Measurements from ENCODE around the gene SPDYA. TPM values are rescaled to one million over a fixed set of nuclear protein-coding genes. Genes with fewer than 3 reads are reported as not detected.

Gene SPDYA
- polyA plus RNA-seq, 1 experiment: 0.22 TPM

DNA sequence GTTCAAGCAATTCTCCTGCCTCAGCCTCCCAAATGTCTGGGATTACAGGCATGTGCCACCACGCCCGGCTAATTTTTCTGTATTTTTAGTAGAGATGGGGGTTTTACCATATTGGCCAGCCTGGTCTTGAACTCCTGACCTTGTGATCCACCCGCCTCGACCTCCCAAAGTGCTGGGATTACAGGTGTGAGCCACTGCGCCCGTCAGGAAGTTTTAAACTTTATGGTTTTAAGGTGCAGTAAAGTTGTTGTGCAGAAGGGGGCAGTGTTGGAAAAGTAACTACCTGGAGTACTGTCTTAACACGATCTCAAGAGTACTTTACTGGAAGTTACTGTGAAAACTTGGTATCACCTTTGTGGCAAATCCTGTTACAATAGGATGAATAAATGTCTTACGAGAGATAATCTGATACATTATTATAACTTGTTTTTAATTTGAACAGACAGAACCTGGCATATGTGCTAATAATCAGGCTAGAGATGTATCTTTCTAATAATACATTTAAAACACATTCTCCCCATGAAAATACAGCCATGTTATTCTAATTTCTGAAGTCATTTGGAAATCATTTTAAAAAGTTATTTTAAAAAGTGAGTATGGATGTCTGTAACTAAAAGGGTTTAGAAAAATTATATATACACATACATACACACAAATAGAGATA is 10.8 kb downstream of the SPDYA start:
- H3K4me3 ChIP-seq (ENCODE audit: low read depth, low read length): no peak overlapping the region
- no peak overlapping the region for H3K27ac ChIP-seq (ENCODE audit: low read depth, low read length)
- H3K27me3 ChIP-seq (ENCODE audit: control insufficient read depth, insufficient read depth, low read length): no peaks in the 10 kb centered on the region
- no peaks in the 10 kb centered on the region for H3K9me3 ChIP-seq (ENCODE audit: control insufficient read depth, insufficient read depth, low read length)
- ChIA-PET POLR2A (no interaction called here), CTCF (interaction anchor here (0.7 to 2.4 kb wide), 18 partner anchors 8 to 464 kb away, joined by 3 to 11 read pairs (median 5); partner anchors contain the start of gene TRMT61B)
- TF ChIP-seq, protein P1, sequence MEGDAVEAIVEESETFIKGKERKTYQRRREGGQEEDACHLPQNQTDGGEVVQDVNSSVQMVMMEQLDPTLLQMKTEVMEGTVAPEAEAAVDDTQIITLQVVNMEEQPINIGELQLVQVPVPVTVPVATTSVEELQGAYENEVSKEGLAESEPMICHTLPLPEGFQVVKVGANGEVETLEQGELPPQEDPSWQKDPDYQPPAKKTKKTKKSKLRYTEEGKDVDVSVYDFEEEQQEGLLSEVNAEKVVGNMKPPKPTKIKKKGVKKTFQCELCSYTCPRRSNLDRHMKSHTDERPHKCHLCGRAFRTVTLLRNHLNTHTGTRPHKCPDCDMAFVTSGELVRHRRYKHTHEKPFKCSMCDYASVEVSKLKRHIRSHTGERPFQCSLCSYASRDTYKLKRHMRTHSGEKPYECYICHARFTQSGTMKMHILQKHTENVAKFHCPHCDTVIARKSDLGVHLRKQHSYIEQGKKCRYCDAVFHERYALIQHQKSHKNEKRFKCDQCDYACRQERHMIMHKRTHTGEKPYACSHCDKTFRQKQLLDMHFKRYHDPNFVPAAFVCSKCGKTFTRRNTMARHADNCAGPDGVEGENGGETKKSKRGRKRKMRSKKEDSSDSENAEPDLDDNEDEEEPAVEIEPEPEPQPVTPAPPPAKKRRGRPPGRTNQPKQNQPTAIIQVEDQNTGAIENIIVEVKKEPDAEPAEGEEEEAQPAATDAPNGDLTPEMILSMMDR (IDR thresholded peaks at IDR 0.05; ENCODE audit: low read depth, low read length): peak; percentile 67
- DNase-seq (ENCODE audit: low read depth, low spot score): no peak

DNA sequence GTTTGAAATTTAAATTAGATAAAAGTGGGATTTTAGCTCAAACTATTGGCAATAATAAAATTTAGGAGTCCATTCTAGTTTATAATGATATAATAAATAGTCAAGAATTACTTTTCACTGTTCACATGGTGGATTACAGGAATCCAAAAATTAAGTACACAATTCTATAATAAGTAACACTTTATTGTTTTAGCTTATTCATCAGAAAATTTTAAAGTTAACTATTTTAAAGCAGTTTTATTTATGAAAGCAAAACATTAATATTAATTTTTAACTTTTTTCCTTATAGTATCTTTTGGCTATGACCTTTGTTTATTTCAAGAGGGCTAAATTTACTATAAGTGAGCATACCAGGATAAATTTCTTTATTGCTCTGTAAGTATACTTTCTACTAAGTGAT is 11.4 kb downstream of the SPDYA start:
- no peaks in the 10 kb centered on the region for H3K27me3 ChIP-seq (ENCODE audit: control insufficient read depth, insufficient read depth, low read length)
- no peak overlapping the region for H3K27ac ChIP-seq (ENCODE audit: low read depth, low read length)
- H3K4me3 ChIP-seq (ENCODE audit: low read depth, low read length): no peak overlapping the region
- H3K9me3 ChIP-seq (ENCODE audit: control insufficient read depth, insufficient read depth, low read length): no peaks in the 10 kb centered on the region
- CTCF ChIA-PET: interaction anchor here (0.8 to 2.4 kb wide), 6 partner anchors 10 to 255 kb away, joined by 3 to 9 read pairs (median 6); no protein-coding TSS in a partner anchor
- TF ChIP-seq, protein P1 (IDR thresholded peaks at IDR 0.05; ENCODE audit: low read depth, low read length): no peak
- POLR2A ChIA-PET: no interaction called here
- DNase-seq (ENCODE audit: low read depth, low spot score): no peak

DNA sequence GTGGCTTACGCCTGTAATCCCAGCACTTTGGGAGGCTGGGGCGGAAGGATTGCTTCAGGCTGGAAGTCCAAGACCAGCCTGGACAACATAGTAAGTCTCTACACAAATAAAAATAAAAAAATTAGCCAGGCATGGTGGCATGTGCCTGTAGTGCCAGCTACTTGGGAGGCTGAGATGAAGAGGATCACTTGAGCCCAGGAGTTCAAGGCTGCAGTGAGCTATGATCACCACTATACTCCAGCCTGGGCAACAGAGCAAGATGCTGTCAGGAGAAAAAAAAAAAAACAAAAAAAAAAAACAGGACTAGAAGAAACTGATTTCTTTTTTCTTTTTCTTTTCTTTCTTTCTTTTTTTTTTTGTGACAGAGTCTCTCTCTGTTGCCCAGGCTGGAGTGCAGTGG is 13.6 kb downstream of the SPDYA start:
- ChIA-PET POLR2A (interaction anchor here (0.7 kb wide), 1 partner anchor 14 kb away, joined by 6 read pairs; no protein-coding TSS in a partner anchor), CTCF (no interaction called here)
- TF ChIP-seq, protein P1 (IDR thresholded peaks at IDR 0.05; ENCODE audit: low read depth, low read length): no peak

DNA sequence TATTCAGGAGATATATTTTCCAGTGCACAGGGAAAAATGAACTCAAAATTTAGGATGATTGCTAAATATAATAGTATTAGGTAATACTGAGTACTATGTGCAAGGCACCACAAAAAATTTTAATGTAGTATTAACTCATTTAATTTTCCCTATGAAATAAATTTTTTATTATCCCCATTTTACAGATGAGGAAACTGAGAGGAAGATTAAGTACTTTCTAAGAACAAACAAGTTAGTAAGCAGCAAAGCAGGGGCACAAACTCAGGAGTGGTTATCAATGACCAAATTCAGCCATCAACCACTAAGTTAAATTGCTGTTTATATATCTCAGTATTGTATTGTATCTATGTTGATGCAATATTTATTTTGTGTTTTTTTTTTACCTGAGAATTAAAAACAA is 14.2 kb downstream of the SPDYA start:
- CTCF ChIA-PET: interaction anchor here (1.0 kb wide), 1 partner anchor 259 kb away, joined by 4 read pairs; no protein-coding TSS in a partner anchor
- Histone ChIP-seq H3K9me3 (ENCODE audit: control insufficient read depth, insufficient read depth, low read length) (no peaks in the 10 kb centered on the region), H3K27ac (ENCODE audit: low read depth, low read length) (no peak overlapping the region), H3K4me3 (ENCODE audit: low read depth, low read length) (no peak overlapping the region), H3K27me3 (ENCODE audit: control insufficient read depth, insufficient read depth, low read length) (no peaks in the 10 kb centered on the region)
- POLR2A ChIA-PET: no interaction called here
- TF ChIP-seq, protein P1 (IDR thresholded peaks at IDR 0.05; ENCODE audit: low read depth, low read length): no peak
- no peak for DNase-seq (ENCODE audit: low read depth, low spot score)

More for the DNA sequence above, 13.6 kb downstream of the SPDYA start:
- Histone ChIP-seq H3K9me3 (ENCODE audit: control insufficient read depth, insufficient read depth, low read length) (no peaks in the 10 kb centered on the region), H3K27ac (ENCODE audit: low read depth, low read length) (no peak overlapping the region), H3K27me3 (ENCODE audit: control insufficient read depth, insufficient read depth, low read length) (no peaks in the 10 kb centered on the region), H3K4me3 (ENCODE audit: low read depth, low read length) (no peak overlapping the region)
- DNase-seq (ENCODE audit: low read depth, low spot score): no peak

DNA sequence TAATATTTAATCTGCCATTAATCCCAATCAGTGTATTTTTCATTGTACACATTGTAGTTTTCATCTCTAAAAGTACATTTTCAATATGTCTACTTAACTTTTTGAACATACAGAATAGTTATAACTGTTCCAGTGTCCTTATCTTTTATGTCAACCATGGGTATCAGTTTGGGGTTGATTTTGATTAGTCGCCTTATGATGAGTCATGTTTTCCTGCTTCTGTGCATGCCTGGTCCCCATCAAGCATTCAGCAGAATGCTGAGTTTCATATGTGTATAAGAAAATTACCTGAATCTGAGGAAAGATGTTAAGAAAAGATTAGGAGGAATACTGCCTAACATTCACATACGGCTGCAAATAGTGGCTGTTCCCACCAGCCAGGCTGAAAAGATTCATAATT is 17.7 kb downstream of the SPDYA start:
- ChIA-PET CTCF (no interaction called here), POLR2A (no interaction called here)
- Histone ChIP-seq H3K27ac (ENCODE audit: low read depth, low read length) (no peak overlapping the region), H3K4me3 (ENCODE audit: low read depth, low read length) (no peak overlapping the region), H3K27me3 (ENCODE audit: control insufficient read depth, insufficient read depth, low read length) (no peaks in the 10 kb centered on the region), H3K9me3 (ENCODE audit: control insufficient read depth, insufficient read depth, low read length) (no peaks in the 10 kb centered on the region)
- no peak for DNase-seq (ENCODE audit: low read depth, low spot score)
- TF ChIP-seq, protein P1 (IDR thresholded peaks at IDR 0.05; ENCODE audit: low read depth, low read length): no peak

Data from AG04450 (cell line).